GM19397 (cell line): Measurements from ENCODE around the gene PELO.

Source experiments
- ATAC-seq: cut with Tn5 transposase; IDR thresholded peaks from one replicate; pipeline ENCODE4 v1.9.1; 2021; ENCODE audit warnings: mild to moderate bottlenecking, moderate library complexity; ENCODE audit not compliant: unreplicated experiment

The PELO gene

DNA sequence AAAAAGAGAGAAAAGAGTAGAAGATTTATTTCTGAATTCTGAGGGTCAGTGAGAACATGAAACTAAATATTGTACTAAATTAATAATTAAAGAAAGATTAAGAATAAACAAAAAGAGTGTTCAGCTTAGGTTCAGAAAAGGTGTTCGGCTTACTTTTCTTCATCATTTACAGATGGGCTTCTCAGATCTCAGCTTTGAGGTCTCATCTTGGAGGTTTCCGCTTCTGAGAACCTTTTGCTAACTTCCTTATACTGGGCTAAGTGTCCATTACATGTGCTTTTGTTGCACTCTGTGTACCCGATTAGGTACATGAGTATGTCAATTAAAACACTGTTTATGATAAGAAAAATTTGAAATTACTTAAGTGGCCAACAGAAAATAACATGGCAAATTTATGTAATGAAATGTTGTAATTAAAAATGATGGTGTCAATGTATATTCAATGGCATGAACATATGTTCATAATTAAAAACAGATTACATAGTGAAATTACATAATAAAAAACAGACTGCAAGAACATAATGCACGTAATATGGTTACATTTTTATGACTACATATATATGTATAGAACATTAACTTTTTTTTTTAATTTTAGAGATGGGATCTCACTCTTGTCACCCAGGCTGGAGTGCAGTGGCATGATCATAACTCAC, 17.3 kb upstream of the PELO start:
- ATAC-seq = no peak

DNA sequence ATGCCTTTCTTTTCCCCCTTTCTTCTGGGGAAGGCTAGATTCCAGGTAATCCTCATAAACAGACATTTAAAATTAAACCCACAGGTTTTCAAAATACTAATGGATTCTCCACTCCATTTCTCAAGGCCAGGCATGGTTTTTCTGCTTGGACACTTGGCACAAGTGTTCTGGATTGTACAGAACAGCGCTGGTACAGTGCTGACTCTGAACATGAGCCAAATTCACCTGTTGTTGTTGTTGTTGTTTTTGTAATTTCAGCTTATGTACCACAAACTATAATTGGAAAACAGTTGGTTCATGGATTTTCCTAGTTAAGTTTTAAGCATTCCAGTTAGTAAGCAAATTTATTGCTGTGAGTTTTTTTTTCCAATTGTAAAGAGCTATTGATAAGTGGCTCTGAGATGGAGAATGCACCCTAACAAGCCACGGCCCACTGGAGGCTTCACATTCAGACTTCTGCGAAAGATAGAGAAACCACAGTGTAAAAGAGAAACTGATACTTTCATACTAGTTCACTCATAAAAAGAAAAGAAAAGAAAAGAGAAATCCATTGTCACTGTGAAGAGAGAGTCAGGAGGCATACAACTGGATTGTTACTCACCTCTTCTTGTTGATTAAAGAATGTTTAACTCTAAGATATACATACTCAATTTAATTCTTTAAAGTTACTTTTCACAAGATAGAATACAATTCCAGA, 16.2 kb upstream of the PELO start:
- peak; percentile 92 for ATAC-seq

DNA sequence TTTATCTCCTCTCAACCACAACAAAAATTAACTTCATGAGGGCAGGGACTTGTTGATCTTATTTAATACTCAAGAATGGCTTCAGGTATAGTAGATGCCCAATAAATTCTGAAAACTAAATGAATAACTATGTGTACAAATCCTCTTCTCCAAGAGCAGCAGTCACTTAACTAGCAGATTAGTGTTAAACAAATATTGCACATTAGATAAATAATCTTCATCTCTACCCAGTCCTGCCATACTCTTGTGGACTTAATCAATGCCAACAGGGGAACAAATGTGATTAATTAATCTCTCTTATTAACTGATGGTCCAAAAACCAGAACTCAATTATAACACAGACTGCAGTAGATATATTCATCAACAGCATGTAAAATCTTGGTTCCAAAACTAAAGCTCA, 15.0 kb upstream of the PELO start:
- no peak for ATAC-seq

DNA sequence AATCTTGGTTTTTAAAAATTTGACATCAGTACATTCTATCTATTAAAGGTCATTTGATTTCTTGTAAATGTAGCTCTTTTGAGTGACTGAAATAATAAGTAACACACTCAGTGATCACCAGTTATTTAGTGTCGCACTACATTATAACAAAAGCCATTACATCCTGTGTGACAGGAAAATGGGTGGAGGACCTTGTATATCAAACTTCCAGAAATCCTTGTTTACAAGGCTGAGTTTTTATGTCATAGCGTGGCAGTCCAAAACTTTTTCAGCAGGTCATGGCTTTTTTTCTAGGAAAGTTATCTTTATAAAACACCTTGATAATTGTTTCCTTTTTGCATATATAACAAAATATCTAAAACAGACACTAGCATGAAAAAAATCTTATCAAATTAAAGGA, 14.4 kb upstream of the PELO start:
- no peak for ATAC-seq

DNA sequence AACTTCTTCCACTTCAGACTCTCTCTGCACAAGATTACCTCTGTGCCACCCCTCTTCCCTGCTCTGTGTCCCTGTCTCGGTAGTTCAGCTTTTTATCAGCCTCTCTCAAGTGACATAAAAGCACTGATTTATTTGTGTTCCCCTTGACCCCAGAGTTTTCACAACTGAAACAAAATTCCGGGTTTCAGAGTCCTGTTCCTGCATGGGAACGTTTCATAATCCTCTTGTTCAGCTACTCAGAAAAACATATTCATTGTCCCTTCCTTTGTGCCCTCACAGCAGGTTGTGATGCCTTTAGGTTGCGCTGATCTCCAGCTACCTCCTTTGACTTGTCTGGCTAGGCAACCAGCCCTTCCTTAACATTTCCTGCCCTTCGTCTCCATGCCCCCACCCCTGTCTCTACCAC, 13.7 kb upstream of the PELO start:
- no peak for ATAC-seq

DNA sequence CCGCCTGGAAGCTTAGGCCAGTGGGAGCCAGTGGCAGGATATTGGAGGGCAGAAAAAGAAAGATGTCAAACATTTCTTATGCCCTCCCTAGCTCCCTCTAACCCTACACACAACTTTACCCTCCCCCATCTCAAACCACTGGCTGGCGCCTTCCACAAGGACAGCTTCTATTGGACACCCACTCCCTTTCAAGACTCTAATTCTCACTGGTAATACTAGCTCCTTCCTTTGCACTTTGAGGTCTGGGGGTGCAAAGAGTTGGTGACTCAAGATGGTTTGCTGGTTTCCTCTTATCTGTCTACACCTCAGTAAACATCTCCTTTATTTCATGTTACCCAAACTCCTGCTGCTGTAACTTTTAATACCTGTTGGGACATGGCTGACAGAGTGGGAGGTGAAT, 11.6 kb upstream of the PELO start:
- ATAC-seq = no peak

DNA sequence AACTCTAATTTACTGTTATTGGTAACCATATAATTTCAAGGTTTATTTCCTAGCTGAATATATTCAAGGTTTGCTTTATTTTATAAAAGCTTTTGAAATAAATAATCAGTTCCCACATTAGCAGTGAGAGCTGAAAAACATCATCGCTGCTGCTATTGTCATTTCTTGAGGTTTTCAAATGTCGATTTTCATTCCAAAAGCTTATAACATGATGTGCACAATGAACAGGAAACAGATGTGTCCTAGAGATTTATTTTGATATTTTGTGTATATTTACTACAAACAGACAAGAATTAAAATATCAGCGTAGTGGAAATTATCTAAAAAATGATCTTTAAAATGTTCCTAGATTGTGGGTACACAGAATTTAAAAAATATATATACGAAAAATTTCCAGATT, 10.5 kb upstream of the PELO start:
- no peak for ATAC-seq

DNA sequence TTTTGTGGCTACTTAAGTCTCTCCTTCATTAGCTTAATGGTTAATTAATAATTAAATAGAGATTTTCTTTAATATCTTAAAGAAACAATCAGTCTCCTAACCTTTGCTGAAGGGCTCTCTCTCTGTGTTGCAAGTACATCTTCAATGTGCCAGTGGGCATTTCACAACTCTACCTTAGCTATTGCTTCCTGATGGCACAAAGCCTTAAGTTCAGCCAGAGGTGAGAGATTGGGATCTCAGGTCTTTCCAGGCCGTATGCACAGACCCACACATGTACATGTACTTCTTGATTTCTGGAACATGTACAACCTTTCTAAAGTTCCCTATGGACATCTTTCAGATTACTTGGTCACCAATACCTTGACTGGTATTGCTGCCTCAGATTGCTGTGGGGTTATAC, 8.9 kb upstream of the PELO start:
- ATAC-seq = no peak

DNA sequence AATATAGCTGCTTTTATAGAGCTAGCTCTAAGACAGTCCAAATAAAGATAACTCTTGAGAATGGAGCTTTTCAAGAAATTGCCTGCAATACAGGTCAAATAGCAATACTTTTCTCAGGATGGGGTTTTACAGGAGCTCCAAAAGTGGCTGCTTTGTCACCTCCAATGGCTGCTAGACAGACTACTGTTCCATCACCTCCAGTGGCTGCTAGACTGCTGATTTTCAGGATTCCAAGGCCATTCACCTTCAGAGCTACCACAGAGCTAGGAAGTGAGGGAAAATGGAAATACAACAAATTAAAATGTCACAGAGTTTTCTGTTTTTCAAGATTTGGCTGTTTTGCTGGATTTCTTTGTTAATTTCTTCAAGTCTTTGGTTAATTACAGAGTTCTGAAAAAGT, 8.5 kb upstream of the PELO start:
- ATAC-seq = no peak

DNA sequence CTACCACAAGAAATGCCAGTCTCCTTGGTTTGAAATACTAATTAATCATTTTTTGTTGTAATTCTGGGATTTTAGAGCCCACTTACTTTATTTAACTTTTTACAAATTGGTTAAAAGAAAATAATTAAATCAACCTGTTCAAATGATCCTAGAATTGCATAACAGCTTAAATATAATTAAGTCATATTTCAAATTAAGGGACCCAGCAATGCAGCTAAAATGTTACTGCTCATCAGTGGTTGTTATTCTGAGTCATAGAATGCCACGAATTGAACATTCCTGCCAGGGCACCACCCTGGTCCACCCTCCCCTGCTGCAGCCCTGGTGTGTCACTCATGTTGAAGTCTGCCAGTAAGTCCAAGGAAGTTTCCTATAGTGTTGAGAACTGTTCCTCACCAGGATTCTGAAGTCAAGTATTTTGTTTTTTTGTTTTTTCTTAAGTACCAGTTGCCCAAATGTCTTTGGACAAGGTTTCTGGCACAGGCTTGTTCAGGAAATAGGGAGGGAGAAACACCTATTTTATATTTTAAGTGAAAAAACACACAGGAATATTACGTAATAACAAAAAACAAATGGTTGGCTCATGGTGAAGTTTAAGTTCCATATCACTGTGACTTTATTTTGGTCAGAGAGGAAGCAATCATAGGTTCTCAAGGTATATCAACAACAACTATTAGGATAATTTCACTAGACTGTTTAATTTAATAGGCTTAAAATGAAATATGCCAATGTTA, 4.3 kb upstream of the PELO start:
- no peak for ATAC-seq

DNA sequence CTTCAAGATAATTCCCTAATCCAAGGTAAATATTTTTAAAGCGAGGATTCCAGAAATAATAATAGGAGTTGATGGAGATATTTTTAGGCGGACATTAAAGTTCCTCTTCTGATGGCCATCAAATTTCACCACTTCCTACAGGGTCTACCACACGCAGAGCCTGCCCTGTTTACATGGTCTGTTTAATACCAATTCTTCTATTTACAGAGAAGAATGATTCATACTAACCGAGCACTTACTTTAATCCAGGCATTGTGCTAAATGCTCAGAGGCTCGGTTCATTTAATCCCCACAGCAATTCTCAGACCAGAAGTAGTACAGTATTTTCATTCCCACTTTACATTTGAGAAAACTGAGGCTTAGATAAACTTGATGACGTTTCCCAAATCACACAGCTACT, 3.0 kb upstream of the PELO start:
- ATAC-seq = no peak

DNA sequence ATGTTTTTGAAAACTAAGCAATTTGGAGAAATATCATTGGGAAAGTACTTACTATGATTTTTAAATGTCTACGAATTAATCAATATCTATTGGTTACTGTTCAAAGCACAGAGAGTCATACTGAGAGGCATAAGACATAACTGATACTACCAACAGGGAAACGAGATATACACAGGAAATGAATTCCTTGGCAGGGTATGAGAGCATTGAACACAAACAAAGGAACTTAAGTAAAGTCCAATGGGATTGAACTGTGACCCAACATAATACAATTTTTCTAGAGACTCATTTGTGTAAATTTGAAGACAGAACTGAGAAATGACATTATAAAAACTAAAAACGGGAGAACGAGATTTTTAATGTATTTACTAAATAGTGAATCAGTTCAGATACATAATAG, 1.3 kb upstream of the PELO start:
- ATAC-seq = no peak

DNA sequence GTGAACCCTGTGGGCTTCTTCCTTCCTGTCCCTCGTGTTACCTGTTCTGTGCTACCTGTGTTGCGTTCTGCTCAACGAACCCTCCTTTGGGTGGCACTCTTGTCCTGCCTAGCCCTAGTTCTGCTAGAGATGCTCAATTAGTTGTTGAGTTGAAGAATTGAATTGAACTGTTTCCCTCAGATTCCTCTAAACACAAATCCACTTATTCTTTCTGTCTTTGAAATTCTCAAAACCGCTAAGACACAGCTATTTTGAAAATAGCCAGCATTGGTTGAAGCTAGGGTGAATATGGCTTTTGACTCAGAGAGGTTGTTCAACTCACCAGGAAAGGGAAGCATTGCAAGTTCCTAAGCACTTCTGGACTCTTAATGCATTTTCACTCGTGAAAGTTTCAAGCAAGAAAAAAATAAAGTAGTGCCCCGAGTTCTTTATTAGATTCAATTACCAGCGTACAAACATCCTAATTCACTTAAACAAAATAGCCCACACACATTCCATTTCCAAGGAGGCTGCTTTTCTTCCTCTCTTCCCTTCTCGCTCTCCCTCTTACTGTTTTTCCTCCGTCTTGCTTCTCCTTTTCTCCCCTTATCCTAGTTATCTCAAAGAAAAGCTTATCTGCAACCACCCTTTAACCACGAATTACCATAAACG, 642 bp upstream of the PELO start:
- ATAC-seq = no peak

DNA sequence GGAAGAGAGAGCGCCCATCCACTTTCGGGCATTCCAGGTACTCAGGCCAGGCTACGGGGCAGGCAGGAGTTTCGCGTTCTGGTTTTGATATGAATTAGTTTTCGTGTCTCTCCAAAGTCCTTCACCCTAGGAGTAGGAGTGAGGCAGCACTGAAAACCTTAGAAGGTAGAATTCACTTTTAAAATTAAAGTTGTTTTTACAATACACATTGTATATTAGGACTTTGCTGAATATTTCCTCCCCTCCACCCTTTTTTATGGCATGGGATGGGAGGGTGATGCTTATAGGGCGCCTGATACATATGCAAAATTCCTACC, 747 bp downstream of the PELO start:
- ATAC-seq = no peak

DNA sequence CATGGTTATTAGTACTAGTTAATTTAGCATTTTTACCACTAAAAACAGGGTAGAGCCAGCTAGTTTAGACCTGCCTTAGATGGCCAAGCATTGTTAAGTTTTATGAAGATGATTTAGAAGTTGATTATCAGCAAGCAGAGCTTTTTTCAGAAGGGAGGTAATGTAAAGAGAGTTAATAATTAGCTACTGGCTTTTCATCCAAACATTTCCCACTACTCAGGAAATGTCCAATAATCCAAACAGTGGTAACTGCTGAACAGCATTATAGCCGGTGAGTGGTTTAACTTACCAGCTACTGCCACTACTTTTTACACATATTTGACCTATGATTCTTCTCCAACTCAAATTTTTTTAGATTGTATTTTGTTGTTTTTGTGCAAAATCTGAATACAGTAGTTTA, 1.7 kb downstream of the PELO start:
- no peak for ATAC-seq

DNA sequence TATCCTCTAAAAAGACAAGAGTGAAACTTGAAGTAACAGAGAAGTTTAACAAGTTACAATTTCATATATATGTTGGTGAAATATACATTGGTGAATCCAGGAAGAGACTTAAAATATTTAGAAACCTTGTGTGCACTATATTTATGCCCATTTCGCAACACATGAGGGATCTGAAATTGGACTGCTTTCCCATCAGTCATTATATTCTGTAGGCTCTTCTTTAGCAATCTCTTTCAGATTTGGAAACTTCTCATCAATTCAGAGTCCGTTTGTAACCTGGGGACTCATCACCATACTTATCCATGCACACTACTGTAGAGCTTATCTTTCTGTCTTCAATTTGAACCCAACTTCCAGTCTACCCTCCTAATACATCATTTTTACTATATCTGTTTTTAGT, 2.1 kb downstream of the PELO start:
- ATAC-seq = no peak

DNA sequence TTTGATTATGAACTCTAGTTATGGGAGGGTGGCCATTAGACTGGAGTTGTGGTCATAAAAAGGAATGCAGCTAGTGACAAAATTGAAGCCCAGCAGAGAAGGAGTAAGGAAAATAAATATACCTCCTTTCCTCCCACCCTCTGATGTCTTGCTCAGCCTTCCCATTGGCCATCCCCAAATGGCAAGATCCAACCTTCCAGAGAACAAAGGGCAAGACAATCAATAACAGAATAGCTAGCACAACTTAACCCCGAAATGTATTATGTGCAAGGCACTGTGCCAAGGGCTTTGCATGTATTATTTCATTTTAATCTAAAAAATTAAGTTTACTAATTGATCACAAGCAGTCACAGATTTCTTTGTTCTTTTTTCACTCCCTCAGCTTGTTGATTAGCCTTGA, 3.6 kb downstream of the PELO start:
- ATAC-seq = no peak

DNA sequence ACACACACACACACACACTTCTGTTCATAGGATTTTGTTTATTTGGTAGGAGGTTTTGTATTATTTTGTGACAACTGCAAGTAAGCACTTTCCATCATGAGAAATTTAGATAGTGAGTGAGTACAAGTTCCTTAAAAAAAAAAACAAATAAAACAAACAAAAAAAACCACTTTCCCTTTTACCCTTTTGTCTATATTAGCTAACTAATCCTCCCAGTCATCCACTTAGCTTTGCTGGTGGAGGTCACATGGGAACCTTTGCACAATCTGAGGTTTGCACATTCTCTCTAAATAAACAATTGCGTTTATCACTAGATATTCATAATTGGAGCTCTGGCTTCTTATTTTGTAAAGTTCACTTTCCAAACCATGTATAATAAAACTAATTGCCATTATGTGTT, 6.8 kb downstream of the PELO start:
- no peak for ATAC-seq

DNA sequence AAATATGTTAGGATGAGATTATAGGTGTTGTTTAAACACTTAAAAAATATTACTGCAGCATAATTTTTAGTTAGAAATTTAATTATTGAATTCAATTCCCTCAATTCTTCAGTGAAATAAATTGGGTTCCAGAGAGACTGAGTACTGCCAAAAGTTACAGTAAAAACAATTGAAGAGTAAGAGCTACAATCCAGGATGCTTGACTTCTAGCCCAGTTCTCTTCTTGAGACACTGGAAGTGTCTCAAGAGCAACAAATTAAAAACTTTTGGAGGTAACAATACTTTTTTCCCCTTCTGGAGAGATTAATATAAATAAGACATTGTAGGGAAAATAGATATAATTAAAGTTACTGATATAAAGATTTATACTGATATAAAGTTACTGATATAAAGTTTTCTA, 8.3 kb downstream of the PELO start:
- ATAC-seq = no peak

DNA sequence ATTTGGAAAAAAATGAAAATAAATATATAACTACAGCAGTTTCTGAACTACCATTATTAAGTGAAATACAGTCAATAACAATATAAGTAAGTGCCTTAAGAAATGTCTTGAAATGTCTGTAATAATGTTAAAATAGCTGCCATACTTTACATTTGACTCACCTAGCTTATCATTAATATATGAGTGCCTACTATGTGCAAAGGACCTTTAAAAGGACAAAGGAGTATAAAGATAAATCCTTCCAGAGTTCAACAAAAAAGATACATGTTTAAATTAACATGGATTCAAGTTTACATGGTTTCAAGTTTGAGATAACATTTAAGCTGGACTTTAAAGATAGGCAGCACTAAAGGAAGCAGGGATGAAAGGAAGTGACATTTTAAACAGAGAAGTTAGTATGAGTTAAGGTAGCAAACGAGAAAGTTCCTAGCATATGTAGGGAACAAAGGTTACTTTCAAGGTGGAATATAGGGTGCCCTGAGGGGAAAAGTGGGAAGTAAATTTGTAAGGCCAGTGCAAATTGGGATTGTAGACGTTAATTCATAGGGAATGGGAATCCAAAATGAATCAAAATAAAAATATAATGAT, 8.9 kb downstream of the PELO start:
- ATAC-seq = no peak

DNA sequence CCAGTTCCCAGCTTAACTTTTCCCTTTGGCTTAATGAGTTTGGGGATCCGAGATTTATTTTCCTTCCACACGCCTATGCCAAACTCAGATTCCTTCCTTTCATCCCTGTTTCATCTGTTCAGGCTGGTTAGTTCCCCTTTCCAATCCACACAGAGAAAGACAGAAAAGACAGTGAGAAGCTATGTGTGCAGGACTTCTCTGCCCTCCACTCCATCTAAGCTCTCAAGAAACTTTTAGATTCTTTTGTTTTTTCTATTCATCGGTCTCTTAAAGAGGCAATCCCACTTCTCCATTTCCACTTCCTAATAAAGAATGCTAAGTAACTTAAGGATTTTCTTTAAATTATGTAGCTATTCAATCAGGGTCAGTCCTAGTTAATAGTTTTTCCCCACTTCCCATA, 11.2 kb downstream of the PELO start:
- no peak for ATAC-seq
